Sigmoid colon (tissue), 4 donors: ENCODE measurements around the gene PPARD.

Experiments
- POLR2A ChIP-seq, 2 donors: fragments of 450-650 bp; IDR thresholded peaks; one replicate each; pipeline ENCODE4 v1.6.1; 2016; ENCODE audit warnings: antibody characterized with exemption in 2 of 2, mild to moderate bottlenecking in 2 of 2, moderate library complexity in 2 of 2
- POLR2AphosphoS5 ChIP-seq, 4 donors: sonication (generic); formaldehyde crosslinking; IDR thresholded peaks; one replicate each; pipeline ENCODE4 v1.6.1; 2017; ENCODE audit warnings: antibody characterized with exemption in 4 of 4

DNA sequence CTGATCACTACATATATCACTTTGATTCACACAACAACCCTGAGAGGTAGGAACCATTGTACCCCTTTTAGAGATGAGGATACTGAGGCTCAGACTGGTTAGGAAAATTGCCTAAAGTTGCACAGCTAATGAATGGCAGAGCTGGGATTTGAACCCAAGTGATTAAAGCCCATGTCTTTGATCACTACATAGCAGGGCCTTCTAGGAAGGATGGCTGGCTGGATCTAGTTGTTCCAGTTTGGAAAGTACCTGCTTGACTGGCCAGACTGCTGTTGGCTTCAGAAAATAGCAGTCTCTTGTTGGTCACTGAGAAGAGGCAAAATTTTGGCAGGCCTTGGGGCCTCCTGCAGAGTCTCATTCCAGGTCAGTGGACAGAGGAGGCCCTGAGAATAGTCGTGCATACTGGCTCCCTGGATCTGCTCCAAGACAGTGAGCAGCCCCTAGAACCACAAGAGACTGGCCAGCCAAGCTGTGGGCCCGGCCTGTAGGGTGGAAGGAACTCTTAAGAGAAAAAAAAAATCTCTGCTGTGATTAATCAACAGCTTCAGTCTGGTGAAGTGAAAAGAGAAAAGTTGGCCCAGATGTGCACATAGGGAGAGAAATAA is 17.5 kb downstream of the PPARD start:
- no peak for TF ChIP-seq POLR2A (IDR thresholded peaks at IDR 0.05)
- TF ChIP-seq POLR2AphosphoS5 (IDR thresholded peaks at IDR 0.05): peak in 3 of 4 donors; percentile 29 to 53 (median 41)
